Thoracic aorta (tissue), 2 donors: ENCODE measurements around the gene DGUOK. TPM values are rescaled to one million over a fixed set of nuclear protein-coding genes. Genes with fewer than 3 reads are reported as not detected.

Experiments
- ATAC-seq: fragments of 150-250 bp; one replicate; pipeline ENCODE4 v1.8.0; 2017; ENCODE audit warnings: low read depth; ENCODE audit not compliant: insufficient number of reproducible peaks, low FRiP score
- DNase-seq: peaks from one replicate; pipeline ENCODE4 v3.0.0-alpha.2; 2020; ENCODE audit warnings: low spot score
- H3K27ac ChIP-seq, 2 donors: fragments of 200-600 bp; sonication (generic); 1 replicate in 1 of 2; 2 replicates in 1 of 2; pipeline ENCODE4 v1.5.1; 2016; ENCODE audit warnings: mild to moderate bottlenecking in 2 of 2, moderate library complexity in 2 of 2
- H3K27me3 ChIP-seq: fragments of 200-600 bp; sonication (generic); replicated peaks from 2 replicates; pipeline ENCODE4 v1.6.0; 2016; ENCODE audit warnings: mild to moderate bottlenecking; ENCODE audit not compliant: insufficient read depth
- H3K36me3 ChIP-seq: fragments of 200-600 bp; sonication (generic); one replicate; pipeline ENCODE4 v1.5.1; 2016
- H3K4me1 ChIP-seq, 2 donors: fragments of 200-600 bp; sonication (generic); 1 replicate in 1 of 2; 2 replicates in 1 of 2; pipeline versions ENCODE4 v1.5.1 to v1.6.0; 2016; ENCODE audit warnings: low read depth in 2 of 2, mild to moderate bottlenecking in 1 of 2; ENCODE audit not compliant: control insufficient read depth in 1 of 2
- H3K4me3 ChIP-seq: fragments of 200-600 bp; sonication (generic); 2 replicates; pipeline ENCODE4 v1.5.1; 2016; ENCODE audit warnings: mild to moderate bottlenecking
- H3K9me3 ChIP-seq: fragments of 200-600 bp; sonication (generic); 2 replicates; pipeline ENCODE4 v1.5.1; 2016
- CTCF ChIP-seq: fragments of 200-600 bp; sonication (generic); IDR thresholded peaks from one replicate; pipeline ENCODE4 v1.5.1; 2019; ENCODE audit warnings: antibody characterized with exemption
- total RNA-seq, 2 donors: library from RNA; depleted of rRNA; stranded (reverse); fragments of >200 nt; gene quantifications; one replicate each; pipeline versions ENCODE4 v1.1.0 to v1.2.3, GENCODE V29; 2016

The DGUOK gene
- total RNA-seq, 2 donors from 2014 or later: 20.8 to 36.2 TPM

GRCh38 chr2:74006459-74006858, 79.8 kb downstream of the DGUOK start:
- Histone ChIP-seq H3K4me3 (no peak overlapping the region), H3K4me1 (peaks cover 6 to 28% of the 10 kb centered on the region in 2 donors), H3K36me3 (no peaks in the 10 kb centered on the region), H3K27ac (no peak overlapping the region), H3K27me3 (no peaks in the 10 kb centered on the region), H3K9me3 (no peaks in the 10 kb centered on the region)
- DNase-seq (no peak), ATAC-seq (no peak)
- TF ChIP-seq CTCF: no peak

DNA sequence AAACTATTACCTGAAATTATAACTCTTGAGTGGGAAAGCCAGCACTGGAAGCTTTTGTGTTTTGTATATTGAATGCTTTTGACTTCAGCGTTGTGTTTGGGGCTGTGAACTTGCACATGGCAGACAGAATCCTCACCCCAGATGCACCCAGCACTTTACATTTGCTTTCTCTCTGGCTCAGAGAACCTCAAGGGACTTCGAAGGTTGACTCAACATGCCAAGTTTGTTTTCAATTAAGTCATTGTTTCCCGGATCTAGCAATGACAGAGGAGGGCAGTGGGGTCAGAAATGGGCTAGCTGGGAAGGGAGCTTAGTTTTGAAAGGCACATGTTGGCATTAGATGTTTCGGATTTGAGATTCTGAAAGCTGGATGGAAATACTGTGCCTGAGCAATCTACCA, 80.4 kb downstream of the DGUOK start:
- no peak overlapping the region for H3K4me3 ChIP-seq
- no peak overlapping the region for H3K27ac ChIP-seq
- no peaks in the 10 kb centered on the region for H3K36me3 ChIP-seq
- no peaks in the 10 kb centered on the region for H3K27me3 ChIP-seq
- no peak for TF ChIP-seq CTCF
- peaks cover 6 to 28% of the 10 kb centered on the region in 2 donors for H3K4me1 ChIP-seq
- DNase-seq: no peak
- no peak for ATAC-seq
- H3K9me3 ChIP-seq: no peaks in the 10 kb centered on the region

GRCh38 chr2:74007711-74008110, 81.0 kb downstream of the DGUOK start:
- no peaks in the 10 kb centered on the region for H3K36me3 ChIP-seq
- H3K4me3 ChIP-seq: no peak overlapping the region
- no peak overlapping the region for H3K27ac ChIP-seq
- no peaks in the 10 kb centered on the region for H3K9me3 ChIP-seq
- no peak for ATAC-seq
- no peak for DNase-seq
- peaks cover 6 to 28% of the 10 kb centered on the region in 2 donors for H3K4me1 ChIP-seq
- TF ChIP-seq CTCF: no peak
- no peaks in the 10 kb centered on the region for H3K27me3 ChIP-seq

Other genes starting within 250 kb of the DGUOK start
- gene TPRKB, start 189.5 kb upstream of the DGUOK start, total RNA-seq: 10 to 100 TPM; 18.9 to 26.5 TPM
- gene DUSP11, start 146.8 kb upstream of the DGUOK start, total RNA-seq: 10 to 100 TPM; 24.1 to 34.8 TPM
- gene C2orf78, start 142.7 kb upstream of the DGUOK start, total RNA-seq: not detected
- 10 to 100 TPM; 23.8 to 34.4 TPM for gene STAMBP, start 97.9 kb upstream of the DGUOK start, total RNA-seq
- 100 to 1,000 TPM; 251 to 325 TPM for gene ACTG2, start 33.9 kb upstream of the DGUOK start, total RNA-seq
- 10 to 100 TPM in 1 of 2 donors, 1 to 10 TPM in 1; 8.7 to 15.8 TPM for gene TET3, start 58.0 kb downstream of the DGUOK start, total RNA-seq
- gene BOLA3, start 221.0 kb downstream of the DGUOK start, total RNA-seq: 10 to 100 TPM; 17.2 to 21.1 TPM